Measurements from ENCODE around the gene DUSP6. TPM values are rescaled to one million over a fixed set of nuclear protein-coding genes. Genes with fewer than 3 reads are reported as not detected.

DUSP6 gene
- total RNA-seq, 1 donor from 2014 or later: 24.8 TPM

DNA sequence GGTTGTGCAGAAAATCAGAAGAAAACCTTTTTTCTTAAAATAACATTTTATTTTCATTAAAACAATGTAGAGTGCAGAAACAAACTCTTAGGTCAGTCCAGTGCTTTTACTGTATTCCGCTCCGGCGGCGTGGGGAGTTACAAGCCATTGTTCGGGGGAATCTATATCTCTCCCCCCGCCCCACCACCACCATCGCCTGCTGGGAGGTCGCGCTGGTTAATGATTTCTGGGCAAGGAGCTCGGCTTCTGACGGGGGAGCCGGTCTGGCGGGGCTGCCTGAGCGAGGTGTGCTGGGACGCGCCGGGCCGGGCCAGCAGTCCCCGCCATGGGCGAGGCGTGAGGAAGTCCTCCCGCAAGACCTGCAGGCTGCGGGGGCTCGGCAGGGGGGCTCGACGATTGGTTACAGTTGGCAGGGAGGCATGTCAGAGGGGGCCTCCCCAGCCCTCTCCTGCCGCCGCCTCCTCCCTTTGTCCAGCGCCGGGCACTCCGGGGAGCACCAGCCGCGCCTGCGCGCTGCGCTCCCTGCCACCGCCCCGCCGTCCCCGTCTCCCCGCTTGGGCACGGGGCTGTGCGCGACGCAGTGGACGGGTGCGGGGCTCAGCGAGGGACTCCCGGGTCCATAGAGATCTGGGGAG is 1.0 kb upstream of the DUSP6 start:
- no peak for TF ChIP-seq CTCF (IDR thresholded peaks at IDR 0.05; ENCODE audit: unreplicated experiment)
- Mint-ChIP-seq H3K4me3 (peak overlapping the region; percentile 84), H3K27ac (peak overlapping the region; percentile 95), H3K9me3 (no peaks in the 10 kb centered on the region), H3K36me3 (no peaks in the 10 kb centered on the region), H3K4me1 (peaks cover 63% of the 10 kb centered on the region), H3K27me3 (ENCODE audit: low read depth) (peaks cover 28% of the 10 kb centered on the region)
- DNase-seq (ENCODE audit: low spot score in 2 of 2, unreplicated experiment in 2 of 2): peak; percentile 58 to 81

- Mint-ChIP-seq H3K36me3 (no peaks in the 10 kb centered on the region), H3K9me3 (no peaks in the 10 kb centered on the region), H3K27ac (peak overlapping the region; percentile 95), H3K4me3 (peak overlapping the region; percentile 84), H3K27me3 (ENCODE audit: low read depth) (peaks cover 36% of the 10 kb centered on the region), H3K4me1 (peaks cover 69% of the 10 kb centered on the region)
- no peak for DNase-seq (ENCODE audit: low spot score in 2 of 2, unreplicated experiment in 2 of 2)
- TF ChIP-seq CTCF (IDR thresholded peaks at IDR 0.05; ENCODE audit: unreplicated experiment): no peak
Measured at GRCh38 chr12:89352242-89352491, 134 bp downstream of the DUSP6 start.

- peak in 1 of 2 experiments; percentile 62 for DNase-seq (ENCODE audit: low spot score in 2 of 2, unreplicated experiment in 2 of 2)
- Mint-ChIP-seq H3K9me3 (no peaks in the 10 kb centered on the region), H3K27ac (peak overlapping the region; percentile 95), H3K27me3 (ENCODE audit: low read depth) (peaks cover 36% of the 10 kb centered on the region), H3K4me3 (peak overlapping the region; percentile 84), H3K36me3 (no peaks in the 10 kb centered on the region), H3K4me1 (peaks cover 69% of the 10 kb centered on the region)
- TF ChIP-seq CTCF (IDR thresholded peaks at IDR 0.05; ENCODE audit: unreplicated experiment): no peak
Measured at GRCh38 chr12:89351489-89352241, 636 bp downstream of the DUSP6 start.

- H3K4me3 Mint-ChIP-seq: peak overlapping the region; percentile 84
- peaks cover 38% of the 10 kb centered on the region for H3K27me3 Mint-ChIP-seq (ENCODE audit: low read depth)
- no peak for TF ChIP-seq CTCF (IDR thresholded peaks at IDR 0.05; ENCODE audit: unreplicated experiment)
- peaks cover 69% of the 10 kb centered on the region for H3K4me1 Mint-ChIP-seq
- no peak for DNase-seq (ENCODE audit: low spot score in 2 of 2, unreplicated experiment in 2 of 2)
- peak overlapping the region; percentile 68 for H3K27ac Mint-ChIP-seq
- no peaks in the 10 kb centered on the region for H3K36me3 Mint-ChIP-seq
- no peaks in the 10 kb centered on the region for H3K9me3 Mint-ChIP-seq
Measured at GRCh38 chr12:89350630-89351488, 1.4 kb downstream of the DUSP6 start.

DNA sequence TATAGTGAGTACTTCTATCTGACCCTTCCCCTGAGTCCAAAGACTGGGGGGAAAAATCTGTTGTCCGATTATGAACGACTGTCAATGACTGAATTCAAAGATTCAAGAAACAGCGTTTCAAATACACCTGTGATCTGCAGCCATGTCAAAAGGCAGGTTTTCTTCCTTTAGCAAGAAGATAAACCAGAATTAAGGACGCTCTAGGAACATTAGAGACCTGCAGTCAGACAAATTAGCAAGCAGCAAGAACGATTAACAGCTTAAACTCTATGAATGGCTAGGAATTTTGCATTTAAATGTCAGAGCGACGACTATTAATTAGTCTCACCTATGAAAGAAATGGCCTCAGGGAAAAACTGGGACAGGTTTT is 2.1 kb downstream of the DUSP6 start:
- H3K4me3 Mint-ChIP-seq: peak overlapping the region; percentile 84
- H3K27me3 Mint-ChIP-seq (ENCODE audit: low read depth): peaks cover 38% of the 10 kb centered on the region
- no peaks in the 10 kb centered on the region for H3K36me3 Mint-ChIP-seq
- DNase-seq (ENCODE audit: low spot score in 2 of 2, unreplicated experiment in 2 of 2): no peak
- peaks cover 69% of the 10 kb centered on the region for H3K4me1 Mint-ChIP-seq
- H3K27ac Mint-ChIP-seq: no peak overlapping the region
- no peak for TF ChIP-seq CTCF (IDR thresholded peaks at IDR 0.05; ENCODE audit: unreplicated experiment)
- no peaks in the 10 kb centered on the region for H3K9me3 Mint-ChIP-seq
